ENCODE data around the gene RAB14. TPM values are rescaled to one million over a fixed set of nuclear protein-coding genes. Genes with fewer than 3 reads are reported as not detected.
A peak's percentile ranks its signal among the peaks of the same experiment; 100 is the strongest.

Gene RAB14
- polyA plus RNA-seq, 1 of the 3 experiments (the other 2 are of a cell fraction) = 17.4 TPM

DNA sequence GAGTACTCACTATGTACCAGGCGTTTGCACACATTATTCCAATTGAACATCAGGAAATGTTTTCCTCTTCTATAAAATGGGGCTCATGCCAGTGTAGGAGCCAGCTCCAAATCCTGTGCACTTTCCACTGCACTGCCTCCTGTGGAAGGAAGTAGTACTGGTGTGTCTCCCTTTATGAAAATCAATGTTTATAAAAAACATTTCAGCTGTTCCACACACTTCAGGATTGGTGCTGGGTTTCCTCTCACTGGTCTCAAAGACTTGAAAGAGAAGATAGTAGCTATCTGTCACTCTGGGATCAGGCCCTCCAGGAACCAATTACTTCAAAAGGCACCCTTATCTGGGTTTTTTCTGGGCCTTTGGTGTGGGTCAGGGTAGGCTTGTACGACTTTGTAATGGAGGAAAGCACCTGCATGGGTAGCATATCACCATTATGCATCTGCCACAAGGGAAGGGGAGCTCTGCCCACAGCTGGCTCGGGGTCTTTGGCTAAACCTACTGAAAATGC lies 32.5 kb downstream of the RAB14 start:
- Histone ChIP-seq H3F3A (replicated peaks; ENCODE audit: insufficient read depth) (peaks cover 3% of the 10 kb centered on the region), H3K36me3 (replicated peaks in 1 of 2; ENCODE audit: control insufficient read depth in 1 of 2, insufficient read depth in 2 of 2, low read length in 1 of 2) (peaks cover 54 to 73% of the 10 kb centered on the region in 2 experiments), H3K79me2 (ENCODE audit: insufficient read depth) (no peaks in the 10 kb centered on the region), H3K4me2 (no peak overlapping the region), H3K4me1 (ENCODE audit: control insufficient read depth in 1 of 2, insufficient read depth in 2 of 2, low read depth in 1 of 2, low read length in 1 of 2) (no peaks in the 10 kb centered on the region), H3K4me3 (ENCODE audit: low read depth in 2 of 2, low read length in 1 of 2) (no peak overlapping the region), H3K9ac (no peak overlapping the region), H2AFZ (ENCODE audit: low read depth) (no peak overlapping the region), H3K27me3 (ENCODE audit: insufficient read depth) (no peaks in the 10 kb centered on the region), H3K9me3 (no peaks in the 10 kb centered on the region), H3K9me2 (no peaks in the 10 kb centered on the region), H4K20me1 (ENCODE audit: insufficient read depth) (no peaks in the 10 kb centered on the region), H3K27ac (ENCODE audit: low read depth in 2 of 2, low read length in 1 of 2) (no peak overlapping the region; a peak in 1 of 4 replicates)
- DNase-seq = peak; percentile 18
- WGBS (ENCODE audit: low lambda C conversion rate) = 82% methylated on average over 3 of the region's 3 CpGs
- POLR2A ChIA-PET = no interaction called here
- no peak for TF ChIP-seq SIN3A (IDR thresholded peaks at IDR 0.05; ENCODE audit: borderline replicate concordance, low read depth, low read length)
- TF ChIP-seq RAD21 (IDR thresholded peaks at IDR 0.05; ENCODE audit: low read length) = peak; percentile 32; the same call in 1 of the 2 replicates
- no peak for TF ChIP-seq JUND (IDR thresholded peaks at IDR 0.05)
- no peak for TF ChIP-seq TEAD4 (IDR thresholded peaks at IDR 0.05; ENCODE audit: borderline replicate concordance, insufficient read depth)
- TF ChIP-seq, protein P1, sequence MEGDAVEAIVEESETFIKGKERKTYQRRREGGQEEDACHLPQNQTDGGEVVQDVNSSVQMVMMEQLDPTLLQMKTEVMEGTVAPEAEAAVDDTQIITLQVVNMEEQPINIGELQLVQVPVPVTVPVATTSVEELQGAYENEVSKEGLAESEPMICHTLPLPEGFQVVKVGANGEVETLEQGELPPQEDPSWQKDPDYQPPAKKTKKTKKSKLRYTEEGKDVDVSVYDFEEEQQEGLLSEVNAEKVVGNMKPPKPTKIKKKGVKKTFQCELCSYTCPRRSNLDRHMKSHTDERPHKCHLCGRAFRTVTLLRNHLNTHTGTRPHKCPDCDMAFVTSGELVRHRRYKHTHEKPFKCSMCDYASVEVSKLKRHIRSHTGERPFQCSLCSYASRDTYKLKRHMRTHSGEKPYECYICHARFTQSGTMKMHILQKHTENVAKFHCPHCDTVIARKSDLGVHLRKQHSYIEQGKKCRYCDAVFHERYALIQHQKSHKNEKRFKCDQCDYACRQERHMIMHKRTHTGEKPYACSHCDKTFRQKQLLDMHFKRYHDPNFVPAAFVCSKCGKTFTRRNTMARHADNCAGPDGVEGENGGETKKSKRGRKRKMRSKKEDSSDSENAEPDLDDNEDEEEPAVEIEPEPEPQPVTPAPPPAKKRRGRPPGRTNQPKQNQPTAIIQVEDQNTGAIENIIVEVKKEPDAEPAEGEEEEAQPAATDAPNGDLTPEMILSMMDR (IDR thresholded peaks at IDR 0.05) = peak; percentile 57
- CTCF ChIA-PET = interaction anchor here (0.6 to 2.8 kb wide), 11 partner anchors 10 to 113 kb away, joined by 3 to 9 read pairs (median 4); no protein-coding TSS in a partner anchor

GRCh38 chr9:121168052-121168451 lies 33.6 kb downstream of the RAB14 start:
- Histone ChIP-seq H3K27me3 (ENCODE audit: insufficient read depth) (no peaks in the 10 kb centered on the region), H3K9me2 (no peaks in the 10 kb centered on the region), H3K79me2 (ENCODE audit: insufficient read depth) (no peaks in the 10 kb centered on the region), H2AFZ (ENCODE audit: low read depth) (no peak overlapping the region), H3K4me3 (ENCODE audit: low read depth in 2 of 2, low read length in 1 of 2) (no peak overlapping the region), H3K4me2 (no peak overlapping the region), H3K9me3 (no peaks in the 10 kb centered on the region), H3K27ac (ENCODE audit: low read depth in 2 of 2, low read length in 1 of 2) (no peak overlapping the region), H3K4me1 (ENCODE audit: control insufficient read depth in 1 of 2, insufficient read depth in 2 of 2, low read depth in 1 of 2, low read length in 1 of 2) (no peaks in the 10 kb centered on the region), H3K36me3 (replicated peaks in 1 of 2; ENCODE audit: control insufficient read depth in 1 of 2, insufficient read depth in 2 of 2, low read length in 1 of 2) (peaks cover 56 to 64% of the 10 kb centered on the region in 2 experiments), H4K20me1 (ENCODE audit: insufficient read depth) (no peaks in the 10 kb centered on the region), H3K9ac (no peak overlapping the region), H3F3A (replicated peaks; ENCODE audit: insufficient read depth) (peaks cover 3% of the 10 kb centered on the region)
- WGBS (ENCODE audit: low lambda C conversion rate) = 93% methylated on average over 2 of the region's 2 CpGs
- TF ChIP-seq RCOR1 (IDR thresholded peaks at IDR 0.05; ENCODE audit: low read length) (no peak), MEF2A (IDR thresholded peaks at IDR 0.05; ENCODE audit: borderline replicate concordance, low read depth) (no peak), TEAD4 (IDR thresholded peaks at IDR 0.05; ENCODE audit: borderline replicate concordance, insufficient read depth) (no peak), RXRA (IDR thresholded peaks at IDR 0.05; ENCODE audit: borderline replicate concordance, low read depth) (no peak), EP300 (IDR thresholded peaks at IDR 0.05; ENCODE audit: borderline replicate concordance in 1 of 2, low read depth in 1 of 2, low read length in 1 of 2) (no peak), NFIC (IDR thresholded peaks at IDR 0.05; ENCODE audit: borderline replicate concordance) (no peak)
- DNase-seq = no peak
- CTCF ChIA-PET = interaction anchor here (1.4 to 1.7 kb wide), 3 partner anchors 18 to 24 kb away, joined by 4 to 8 read pairs (median 5); no protein-coding TSS in a partner anchor
- POLR2A ChIA-PET = no interaction called here

All from SK-N-SH (cell line).